Measurements from ENCODE around the gene LRRK1.

The LRRK1 gene

GRCh38 chr15:101113114-101114005, 194.2 kb downstream of the LRRK1 start:
- no peak for DNase-seq (ENCODE audit: low spot score)

GRCh38 chr15:101114166-101114565, 195.0 kb downstream of the LRRK1 start:
- DNase-seq (ENCODE audit: low spot score), result no peak

- no peak for DNase-seq (ENCODE audit: low spot score)
Observed at GRCh38 chr15:101114610-101115009, 195.5 kb downstream of the LRRK1 start.

GRCh38 chr15:101115393-101115785, 196.2 kb downstream of the LRRK1 start:
- no peak for DNase-seq (ENCODE audit: low spot score)

- DNase-seq (ENCODE audit: low spot score), result no peak
Observed at GRCh38 chr15:101115786-101116680, 196.9 kb downstream of the LRRK1 start.

- DNase-seq (ENCODE audit: low spot score), result no peak
Observed at GRCh38 chr15:101116681-101116976, 197.5 kb downstream of the LRRK1 start.

- no peak for DNase-seq (ENCODE audit: low spot score)
Observed at GRCh38 chr15:101118116-101118515, 199.0 kb downstream of the LRRK1 start.

GRCh38 chr15:101118615-101119014, 199.5 kb downstream of the LRRK1 start:
- DNase-seq (ENCODE audit: low spot score), result no peak

- DNase-seq (ENCODE audit: low spot score), result no peak
Observed at GRCh38 chr15:101119181-101119580, 200.0 kb downstream of the LRRK1 start.
